SKM-1 (cell line): Measurements from ENCODE around the gene DERA.
"Not testable (repeated sequence)": the region's sequence is repeated elsewhere in the genome, so short reads cannot be mapped to it uniquely, and the experiment has no call there.

ENCODE experiments used
- DNase-seq: peaks from one replicate; lab custom pipeline; 2025; ENCODE audit not compliant: unreplicated experiment; lab: John Stamatoyannopoulos, UW

The DERA gene

DNA sequence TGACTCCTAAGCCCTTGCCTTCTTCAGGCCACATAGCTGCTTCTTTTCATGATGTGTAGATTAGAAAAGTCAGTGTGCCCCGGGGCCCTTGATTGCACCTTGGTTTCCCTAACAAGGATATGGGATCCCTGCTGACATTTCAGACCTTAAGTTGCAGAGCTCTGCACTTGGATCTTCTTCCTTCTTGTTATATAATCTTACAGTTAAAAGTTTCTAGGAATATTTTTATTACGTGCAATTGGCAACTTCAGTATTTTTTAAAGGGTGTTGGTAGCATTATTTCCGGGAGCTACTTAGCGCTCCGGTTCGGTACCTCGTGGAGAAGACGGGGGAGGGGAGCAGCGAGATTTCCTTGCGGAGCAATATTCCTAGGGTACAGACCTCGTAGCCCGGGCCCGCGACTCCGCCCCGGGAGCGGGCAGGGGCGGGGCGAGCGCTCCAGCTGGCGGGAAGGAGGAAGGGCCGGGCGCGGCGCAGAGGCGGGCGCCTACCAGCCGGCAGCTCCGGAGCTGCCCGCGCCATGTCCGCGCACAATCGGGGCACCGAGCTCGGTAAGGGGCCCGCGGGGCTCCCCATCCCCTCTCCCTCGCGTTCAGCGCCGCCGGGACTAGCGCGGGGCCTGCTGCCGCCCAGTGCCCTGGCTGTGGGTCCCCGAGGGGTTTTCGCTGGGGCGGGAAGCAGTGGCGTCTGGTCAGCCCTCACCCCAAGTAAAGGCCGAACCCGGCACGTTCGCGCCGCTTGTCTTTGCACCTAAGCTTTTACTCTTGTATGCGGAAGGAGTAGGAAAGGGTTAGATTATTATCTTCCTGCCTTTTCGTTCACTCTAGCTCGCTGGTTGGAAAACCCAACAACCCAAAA, at the start of gene DERA:
Gene DERA (plus strand): TSS at position 469 of the 858 bp plus-strand sequence. CDS start 52 bp downstream, at position 521.
- no peak for DNase-seq

- no peak for DNase-seq
These were observed 49.7 kb upstream of the DERA start for GRCh38 chr12:15861404-15861803.

GRCh38 chr12:15862840-15863239, 48.3 kb upstream of the DERA start:
- no peak for DNase-seq

DNA sequence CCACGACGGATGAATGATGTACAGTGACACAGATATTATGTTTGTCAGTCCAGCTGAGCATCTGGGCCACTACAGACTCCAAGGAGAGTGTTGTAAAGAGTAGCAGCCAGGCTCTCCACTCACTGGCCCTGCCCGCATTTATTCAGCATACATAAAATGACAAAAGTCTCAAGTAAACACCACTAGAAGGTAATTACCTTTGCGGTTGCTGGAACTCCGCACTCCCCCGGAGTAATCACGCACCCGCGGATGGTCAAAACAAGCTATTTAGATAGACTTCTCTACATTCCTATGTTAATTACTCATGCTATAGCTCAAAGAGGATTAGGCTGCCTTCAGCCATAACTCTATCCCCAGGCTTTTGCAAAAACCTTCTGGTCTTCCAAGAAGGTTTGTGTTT, 47.8 kb upstream of the DERA start:
- no peak for DNase-seq

DNA sequence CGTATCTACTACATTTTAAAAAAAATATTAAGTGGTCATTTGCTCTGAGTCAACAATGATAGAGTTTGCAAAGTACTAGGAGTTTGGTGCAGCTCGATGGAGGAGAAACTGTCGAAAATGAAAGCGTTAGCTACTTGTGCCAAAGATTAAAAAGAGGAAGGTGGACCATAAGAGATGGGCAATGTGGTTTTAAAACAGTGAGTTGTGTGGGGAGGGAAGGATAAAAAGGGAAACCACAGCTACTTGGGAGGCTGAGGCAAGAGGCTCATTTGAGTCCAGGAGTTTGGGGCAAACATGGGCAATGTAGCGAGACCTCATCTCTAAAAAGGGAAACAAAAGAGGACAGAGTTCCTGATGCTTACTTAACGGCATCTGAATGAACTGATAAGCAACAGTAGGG, 47.1 kb upstream of the DERA start:
- peak; percentile 43 for DNase-seq

DNA sequence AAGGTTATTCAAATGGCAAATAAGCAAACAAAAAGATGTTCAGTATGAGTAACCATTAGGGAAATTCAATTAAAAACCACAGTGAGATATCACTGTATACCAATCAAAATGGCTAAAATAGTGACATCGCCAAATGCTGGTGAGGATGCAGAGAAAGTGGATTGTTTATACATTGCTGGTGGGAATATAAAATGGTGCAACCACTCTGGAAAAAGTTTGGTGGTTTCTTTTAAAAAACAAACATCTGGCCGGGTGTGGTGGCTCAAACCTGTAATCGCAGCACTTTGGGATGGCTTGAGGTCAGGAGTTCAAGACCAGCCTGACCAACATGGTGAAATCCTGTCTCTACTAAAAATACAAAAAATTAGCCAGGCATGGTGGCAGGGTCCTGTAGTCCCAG, 42.9 kb upstream of the DERA start:
- no peak for DNase-seq

DNA sequence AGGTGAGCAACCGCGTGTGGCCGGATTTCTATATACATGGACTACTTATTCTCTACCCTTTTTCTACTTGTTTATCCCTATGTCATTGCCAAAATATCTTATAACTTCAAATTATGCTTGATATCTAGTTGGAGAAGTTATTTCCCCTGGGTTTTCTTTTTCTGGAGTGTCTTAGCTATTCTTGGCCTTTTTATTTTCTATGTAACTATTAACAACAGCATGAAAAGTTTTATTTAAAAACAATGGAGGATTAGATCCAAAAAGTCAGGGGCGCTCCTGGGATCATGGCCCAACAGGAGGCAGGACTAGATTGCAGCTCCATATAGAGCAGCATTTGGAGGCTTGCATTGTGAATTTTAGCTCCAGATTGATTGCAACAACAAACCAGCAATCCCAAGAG, 37.6 kb upstream of the DERA start:
- no peak for DNase-seq

DNA sequence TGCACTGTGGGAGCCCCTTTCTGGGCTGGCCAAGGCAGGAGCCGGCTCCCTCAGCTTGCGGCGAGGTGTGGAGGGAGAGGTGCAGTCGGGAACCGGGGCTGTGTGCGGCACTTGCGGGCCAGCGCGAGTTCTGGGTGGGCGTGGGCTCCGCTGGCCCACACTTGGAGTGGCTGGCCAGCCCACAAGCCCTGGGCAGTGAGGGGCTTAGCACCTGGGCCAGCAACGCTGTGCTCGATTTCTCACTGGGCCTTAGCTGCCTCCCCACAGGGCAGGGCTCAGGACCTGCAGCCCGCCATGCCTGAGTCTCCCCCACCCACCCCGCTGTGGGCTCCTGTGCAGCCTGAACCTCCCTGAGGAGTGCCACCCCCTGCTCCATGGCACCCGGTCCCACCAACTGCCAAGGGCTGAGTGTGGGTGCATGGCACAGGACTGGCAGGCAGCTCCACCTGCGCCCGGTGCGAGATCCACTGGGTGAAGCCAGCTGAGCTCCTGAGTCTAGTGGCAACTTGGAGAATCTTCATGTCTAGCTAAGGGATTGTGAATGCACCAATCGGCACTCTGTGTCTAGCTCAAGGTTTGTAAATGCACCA, 36.5 kb upstream of the DERA start:
- not testable (repeated sequence) for DNase-seq

DNA sequence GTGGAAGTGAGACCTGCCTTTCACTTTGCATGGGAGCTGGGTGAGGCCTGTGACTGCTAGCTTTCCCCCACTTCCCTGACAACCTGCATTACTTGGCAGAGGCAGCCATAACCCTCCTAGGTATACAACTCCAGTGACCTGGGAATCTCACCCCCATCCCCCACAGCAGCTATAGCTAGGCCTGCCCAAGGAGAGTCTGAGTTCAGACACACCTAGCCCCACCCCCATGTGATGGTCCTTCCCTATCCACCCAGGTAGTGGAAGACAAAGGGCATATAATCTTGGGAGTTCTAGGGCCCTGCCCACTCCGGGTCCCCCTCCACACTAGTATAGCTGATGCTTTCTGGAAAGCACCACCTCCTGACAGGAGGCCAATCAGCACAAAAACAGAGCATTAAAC, 35.3 kb upstream of the DERA start:
- no peak for DNase-seq

GRCh38 chr12:15879413-15879812, 31.7 kb upstream of the DERA start:
- no peak for DNase-seq

- DNase-seq = no peak
These were observed 30.4 kb upstream of the DERA start for GRCh38 chr12:15880721-15881120.

GRCh38 chr12:15882118-15882971, 28.8 kb upstream of the DERA start, which contains the start of gene STRAP:
STRAP (plus strand) TSS chr12:15882387; CDS start chr12:15882708, 321 bp downstream.
- peak; percentile 64 for DNase-seq

GRCh38 chr12:15883536-15883935, 27.6 kb upstream of the DERA start:
- DNase-seq = no peak

DNA sequence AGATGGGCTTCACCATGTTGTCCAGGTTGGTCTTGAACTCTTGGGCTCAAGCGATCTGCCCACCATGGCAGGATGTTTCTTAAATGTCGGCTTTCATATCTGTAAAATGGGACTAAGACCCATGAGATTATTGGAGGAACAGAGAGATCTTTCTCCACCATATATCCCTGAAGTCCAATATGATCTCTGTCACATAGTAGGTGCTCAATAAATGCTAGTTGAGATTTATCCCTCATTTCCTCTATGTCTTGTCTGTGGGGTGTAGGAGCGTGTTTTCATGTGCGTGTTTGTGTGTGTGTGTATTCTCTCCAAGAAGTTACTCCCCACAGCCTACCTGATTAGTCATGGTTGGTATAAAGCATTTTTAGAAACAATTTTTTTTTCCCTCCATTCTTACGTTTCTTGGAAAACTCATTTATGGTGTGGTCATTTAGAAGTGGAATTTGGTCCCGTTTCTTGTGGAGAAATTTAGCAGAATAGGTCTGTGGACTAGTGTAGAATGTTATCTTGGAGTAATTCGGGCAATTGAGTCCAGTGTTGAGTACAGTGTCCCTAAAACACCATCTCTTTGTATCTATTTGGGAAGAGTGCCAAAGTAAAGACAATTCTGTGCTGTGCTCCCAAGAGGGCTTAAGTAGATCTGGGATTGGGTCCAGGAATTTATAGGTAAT, 24.6 kb upstream of the DERA start:
- DNase-seq = no peak

- DNase-seq = no peak
These were observed 23.9 kb upstream of the DERA start for GRCh38 chr12:15887043-15887817.

- no peak for DNase-seq
These were observed 18.4 kb upstream of the DERA start for GRCh38 chr12:15892645-15893259.

GRCh38 chr12:15893260-15893659, 17.9 kb upstream of the DERA start:
- no peak for DNase-seq

DNA sequence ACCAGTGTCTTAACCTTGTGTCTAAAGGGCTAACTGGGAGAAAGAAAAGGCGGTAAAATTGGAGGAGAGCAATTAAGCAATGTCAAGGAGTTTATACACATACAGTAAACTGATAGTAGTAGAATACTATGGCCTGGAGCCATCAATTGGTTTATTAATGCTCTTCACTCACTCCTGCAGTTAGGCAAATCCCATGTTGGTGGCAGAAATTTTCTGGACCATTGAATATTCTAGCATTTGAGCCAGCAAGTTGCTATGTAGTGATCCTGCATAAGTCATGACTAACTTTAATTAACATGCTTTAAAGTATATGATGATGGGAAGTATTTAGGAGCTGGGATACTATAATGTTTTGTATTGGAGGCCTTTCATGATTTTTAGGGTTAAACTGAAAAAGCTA, 14.3 kb upstream of the DERA start:
- DNase-seq = no peak

DNA sequence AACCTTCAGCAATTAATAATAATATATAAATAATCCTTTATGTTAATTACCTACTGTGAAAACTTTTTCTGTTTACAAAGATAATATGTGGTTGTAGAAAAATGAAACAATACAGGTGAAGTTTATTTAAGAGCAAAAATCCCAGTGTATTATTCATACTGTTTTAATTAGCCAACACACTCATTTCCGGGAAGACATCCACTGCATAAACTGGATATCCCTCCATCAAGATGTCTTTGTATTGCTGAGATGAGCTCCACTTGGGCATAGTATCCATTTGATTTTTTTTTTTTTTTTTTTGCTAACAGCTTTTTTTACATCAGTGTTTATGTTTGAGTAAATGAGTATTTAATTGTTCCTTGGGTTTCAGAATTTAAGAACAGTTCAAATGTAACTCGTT, 13.7 kb upstream of the DERA start:
- no peak for DNase-seq
